Activated CD8-positive, alpha-beta T cell treated with anti-CD3 and anti-CD28 coated beads for 36 hours (primary cell): ENCODE results near the gene WHRN. TPM values are rescaled to one million over a fixed set of nuclear protein-coding genes. Genes with fewer than 3 reads are reported as not detected.

Experiments
- ATAC-seq: fragments of 200-7000 bp; cut with Tn5 transposase; one replicate; pipeline ENCODE4 v1.10.0; 2021; ENCODE audit warnings: mild to moderate bottlenecking, moderate library complexity
- CTCF ChIA-PET: fragments of 350-600 bp; sonication (Branson Sonifier 250); formaldehyde crosslinking; loops from one replicate; lab custom pipeline; 2021; ENCODE audit warnings: antibody characterized with exemption; lab: Charles Lee
- POLR2A ChIA-PET: fragments of 350-600 bp; sonication (Branson Sonifier 250); formaldehyde crosslinking; loops from one replicate; lab custom pipeline; 2021; ENCODE audit warnings: antibody characterized with exemption; lab: Charles Lee
- DNase-seq: peaks from one replicate; pipeline ENCODE4 v3.0.0-alpha.2; 2020
- H3K27ac Mint-ChIP-seq: one replicate; pipeline ENCODE4 v1.8.0; 2021; ENCODE audit warnings: mild to moderate bottlenecking, mixed read lengths
- H3K27me3 Mint-ChIP-seq: one replicate; pipeline ENCODE4 v1.8.0; 2021; ENCODE audit warnings: mixed read lengths
- H3K36me3 Mint-ChIP-seq: one replicate; pipeline ENCODE4 v1.8.0; 2021; ENCODE audit warnings: low read depth, mixed read lengths
- H3K4me1 Mint-ChIP-seq: one replicate; pipeline ENCODE4 v1.8.0; 2021; ENCODE audit warnings: low read depth, mixed read lengths
- H3K4me3 Mint-ChIP-seq: one replicate; pipeline ENCODE4 v1.8.0; 2021; ENCODE audit warnings: mild to moderate bottlenecking, moderate library complexity, mixed read lengths
- H3K9me3 Mint-ChIP-seq: one replicate; pipeline ENCODE4 v1.8.0; 2021; ENCODE audit warnings: mixed read lengths
- CTCF ChIP-seq: fragments of 200-600 bp; IDR thresholded peaks from one replicate; pipeline ENCODE4 v1.8.0; 2022; ENCODE audit warnings: antibody characterized with exemption, mild to moderate bottlenecking
- intact Hi-C: fragments of 100-400 bp; cut with micrococcal nuclease; formaldehyde crosslinking; loops from one replicate; pipeline ENCODE4 v1.10.0; 2022
- total RNA-seq, 2 experiments: library from RNA; stranded (reverse); gene quantifications; one replicate each; pipeline ENCODE4 v1.2.3, GENCODE V29; 2021

The WHRN gene
- total RNA-seq, 2 experiments from 2014 or later: 12.6 to 14.9 TPM

GRCh38 chr9:114461468-114461867 is 43.8 kb downstream of the WHRN start:
- no peak overlapping the region for H3K27ac Mint-ChIP-seq
- H3K9me3 Mint-ChIP-seq: no peaks in the 10 kb centered on the region
- intact Hi-C loops: no loop called here
- H3K4me1 Mint-ChIP-seq: no peaks in the 10 kb centered on the region
- TF ChIP-seq CTCF: no peak
- no peaks in the 10 kb centered on the region for H3K36me3 Mint-ChIP-seq
- DNase-seq (no peak), ATAC-seq (no peak)
- H3K4me3 Mint-ChIP-seq: no peak overlapping the region
- CTCF ChIA-PET: no interaction called here
- POLR2A ChIA-PET: no interaction called here
- H3K27me3 Mint-ChIP-seq: no peaks in the 10 kb centered on the region

GRCh38 chr9:114460513-114461199 is 44.6 kb downstream of the WHRN start:
- CTCF ChIA-PET: no interaction called here
- POLR2A ChIA-PET: no interaction called here
- Mint-ChIP-seq H3K36me3 (no peaks in the 10 kb centered on the region), H3K4me3 (no peak overlapping the region), H3K4me1 (no peaks in the 10 kb centered on the region), H3K9me3 (no peaks in the 10 kb centered on the region), H3K27me3 (no peaks in the 10 kb centered on the region), H3K27ac (no peak overlapping the region)
- no peak for TF ChIP-seq CTCF
- intact Hi-C loops: no loop called here
- DNase-seq: no peak
- ATAC-seq: no peak

GRCh38 chr9:114459464-114459863 is 45.8 kb downstream of the WHRN start:
- no peak overlapping the region for H3K4me3 Mint-ChIP-seq
- no peaks in the 10 kb centered on the region for H3K36me3 Mint-ChIP-seq
- H3K27me3 Mint-ChIP-seq: no peaks in the 10 kb centered on the region
- intact Hi-C loops: no loop called here
- ATAC-seq (no peak), DNase-seq (no peak)
- H3K4me1 Mint-ChIP-seq: no peaks in the 10 kb centered on the region
- POLR2A ChIA-PET: no interaction called here
- CTCF ChIA-PET: interaction anchor here (0.8 kb wide), 1 partner anchor 21 kb away, joined by 3 read pairs; no protein-coding TSS in a partner anchor
- H3K9me3 Mint-ChIP-seq: no peaks in the 10 kb centered on the region
- TF ChIP-seq CTCF: no peak
- no peak overlapping the region for H3K27ac Mint-ChIP-seq

GRCh38 chr9:114456929-114457328 is 48.3 kb downstream of the WHRN start:
- DNase-seq: no peak
- POLR2A ChIA-PET: no interaction called here
- intact Hi-C loops: no loop called here

More at GRCh38 chr9:114456929-114457328, 48.3 kb downstream of the WHRN start:
- no peaks in the 10 kb centered on the region for H3K9me3 Mint-ChIP-seq
- no peak overlapping the region for H3K4me3 Mint-ChIP-seq
- H3K27ac Mint-ChIP-seq: no peak overlapping the region
- peaks cover 12% of the 10 kb centered on the region for H3K4me1 Mint-ChIP-seq
- H3K27me3 Mint-ChIP-seq: no peaks in the 10 kb centered on the region
- CTCF ChIA-PET: no interaction called here
- no peak for ATAC-seq
- peaks cover 4% of the 10 kb centered on the region for H3K36me3 Mint-ChIP-seq
- TF ChIP-seq CTCF: no peak
